ENCODE results near the gene IREB2.

Gene IREB2

GRCh38 chr15:78550194-78550593, 112.2 kb downstream of the IREB2 start:
- DNase-seq (ENCODE audit: low spot score), result no peak

GRCh38 chr15:78550815-78551214, 112.8 kb downstream of the IREB2 start:
- DNase-seq (ENCODE audit: low spot score), result no peak
